Large intestine (tissue), 3 donors: ENCODE data around the gene ADAMTS17. TPM values are rescaled to one million over a fixed set of nuclear protein-coding genes. Genes with fewer than 3 reads are reported as not detected.
A peak's percentile ranks its signal among the peaks of the same experiment; 100 is the strongest.

Experiments
- DNase-seq, 2 donors: peaks; one replicate each; pipeline versions ENCODE4 v3.0.0 to v3.0.0-alpha.2; 2013
- H3K27ac ChIP-seq: one replicate; pipeline ENCODE4 v1.5.1; 2013; ENCODE audit warnings: low read length
- H3K27me3 ChIP-seq: 2 replicates; pipeline ENCODE4 v1.6.1; 2013; ENCODE audit warnings: low read length; ENCODE audit not compliant: control insufficient read depth, insufficient read depth
- H3K36me3 ChIP-seq: 2 replicates; pipeline ENCODE4 v1.6.1; 2013; ENCODE audit warnings: low read length; ENCODE audit not compliant: control insufficient read depth, insufficient read depth
- H3K4me1 ChIP-seq: one replicate; pipeline ENCODE4 v1.6.1; 2013; ENCODE audit warnings: low read length; ENCODE audit not compliant: control insufficient read depth, insufficient read depth
- H3K4me3 ChIP-seq: one replicate; pipeline ENCODE4 v1.5.1; 2013; ENCODE audit warnings: low read length
- H3K9me3 ChIP-seq: one replicate; pipeline ENCODE4 v1.6.1; 2013; ENCODE audit warnings: mild to moderate bottlenecking, low read depth, low read length, moderate library complexity; ENCODE audit not compliant: control insufficient read depth
- WGBS: methylation state at CpG from one replicate; pipeline ENCODE4 v1.1.5; 2013; ENCODE audit warnings: low lambda C conversion rate; ENCODE audit not compliant: insufficient coverage; 5-methylcytosine and 5-hydroxymethylcytosine counted together
- polyA plus RNA-seq: library from polyadenylated mRNA; unstranded; fragments of 120-200 nt; gene quantifications from one replicate; pipeline ENCODE4 v1.2.1, GENCODE V29; 2013

Gene ADAMTS17
- polyA plus RNA-seq, 1 donor, result 3.7 TPM

DNA sequence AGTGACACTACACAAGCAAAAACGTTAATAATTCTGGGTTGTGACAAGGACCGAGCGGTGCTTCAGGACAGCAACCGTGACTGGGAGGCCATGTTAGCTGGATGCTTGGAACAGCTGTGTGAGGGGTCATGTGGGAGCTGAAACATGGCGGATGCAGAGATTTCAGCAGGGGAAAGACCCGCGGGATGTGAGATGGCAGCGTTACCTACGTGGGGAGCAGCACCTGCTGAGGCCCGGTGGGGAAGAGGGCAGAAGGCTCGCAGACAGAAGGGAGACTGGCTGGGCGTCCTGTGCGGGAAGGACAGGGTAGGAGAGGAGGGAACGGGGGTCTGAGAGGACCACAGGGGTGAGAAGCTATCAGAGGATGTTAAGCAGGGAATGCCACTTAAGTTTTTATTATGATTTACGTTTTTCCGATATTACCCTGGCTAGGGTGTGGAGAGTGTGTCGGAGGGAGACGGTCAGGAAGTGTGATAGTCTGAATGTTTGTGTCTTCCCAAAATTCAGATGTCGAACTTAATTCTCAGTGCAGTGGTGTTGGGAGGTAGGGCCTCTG is 379.7 kb downstream of the ADAMTS17 start:
- 100% methylated on average over 4 of the region's 19 CpGs for WGBS
- no peak overlapping the region for H3K4me3 ChIP-seq
- no peaks in the 10 kb centered on the region for H3K36me3 ChIP-seq
- no peak for DNase-seq
- H3K27ac ChIP-seq, result no peak overlapping the region
- no peaks in the 10 kb centered on the region for H3K9me3 ChIP-seq
- peaks cover 2% of the 10 kb centered on the region for H3K27me3 ChIP-seq
- H3K4me1 ChIP-seq, result no peaks in the 10 kb centered on the region

DNA sequence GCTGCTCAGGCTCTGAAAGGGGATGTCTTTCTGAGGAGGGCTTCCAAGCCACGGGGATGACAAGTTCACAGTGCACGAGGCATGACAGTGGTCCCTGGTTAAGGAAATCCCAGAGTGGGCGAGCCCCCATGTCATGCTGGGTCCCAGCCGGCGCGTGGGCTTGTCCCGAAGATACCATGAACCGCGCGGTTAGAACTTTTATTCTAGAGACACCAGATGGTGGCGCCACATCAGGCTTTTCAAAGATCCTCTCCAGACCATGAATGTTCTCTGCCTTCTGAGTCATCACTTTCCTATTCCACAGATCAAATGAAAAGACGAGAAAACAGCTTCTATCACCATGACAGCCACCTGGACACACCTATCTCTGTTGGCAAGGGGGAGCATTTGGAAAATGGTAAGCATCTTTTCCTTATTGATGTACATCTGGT is 380.7 kb downstream of the ADAMTS17 start:
- WGBS, result no CpG with 5 or more reads among the region's 12 CpGs

DNA sequence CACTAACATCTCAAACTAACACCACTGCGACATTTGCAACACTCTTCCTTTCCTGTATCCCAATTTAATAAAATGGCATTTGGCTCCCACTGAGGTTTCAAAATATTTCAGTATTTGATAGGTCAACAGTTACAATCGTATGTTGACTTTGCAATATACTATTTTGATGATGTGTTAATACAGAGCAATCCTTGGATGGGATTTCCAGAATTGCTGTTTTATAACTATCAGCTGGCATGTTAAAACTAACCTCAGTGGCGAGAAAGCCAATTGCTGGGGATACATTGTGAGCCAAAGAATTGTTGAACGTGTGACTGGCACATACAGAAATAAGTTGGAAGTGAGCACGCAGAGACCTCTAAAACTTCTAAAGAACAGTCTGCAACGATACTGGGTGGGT is 382.4 kb downstream of the ADAMTS17 start:
- no peaks in the 10 kb centered on the region for H3K9me3 ChIP-seq
- no peaks in the 10 kb centered on the region for H3K36me3 ChIP-seq
- 95% methylated on average over 4 of the region's 6 CpGs for WGBS
- no peak overlapping the region for H3K4me3 ChIP-seq
- H3K4me1 ChIP-seq, result no peaks in the 10 kb centered on the region
- DNase-seq, result no peak
- H3K27ac ChIP-seq, result no peak overlapping the region
- H3K27me3 ChIP-seq, result peaks cover 2% of the 10 kb centered on the region

More for the DNA sequence above, 380.7 kb downstream of the ADAMTS17 start:
- Histone ChIP-seq H3K4me3 (no peak overlapping the region), H3K27me3 (peaks cover 2% of the 10 kb centered on the region), H3K36me3 (no peaks in the 10 kb centered on the region), H3K9me3 (no peaks in the 10 kb centered on the region), H3K4me1 (no peaks in the 10 kb centered on the region), H3K27ac (no peak overlapping the region)
- DNase-seq, result peak in 1 of 2 donors; percentile 28

DNA sequence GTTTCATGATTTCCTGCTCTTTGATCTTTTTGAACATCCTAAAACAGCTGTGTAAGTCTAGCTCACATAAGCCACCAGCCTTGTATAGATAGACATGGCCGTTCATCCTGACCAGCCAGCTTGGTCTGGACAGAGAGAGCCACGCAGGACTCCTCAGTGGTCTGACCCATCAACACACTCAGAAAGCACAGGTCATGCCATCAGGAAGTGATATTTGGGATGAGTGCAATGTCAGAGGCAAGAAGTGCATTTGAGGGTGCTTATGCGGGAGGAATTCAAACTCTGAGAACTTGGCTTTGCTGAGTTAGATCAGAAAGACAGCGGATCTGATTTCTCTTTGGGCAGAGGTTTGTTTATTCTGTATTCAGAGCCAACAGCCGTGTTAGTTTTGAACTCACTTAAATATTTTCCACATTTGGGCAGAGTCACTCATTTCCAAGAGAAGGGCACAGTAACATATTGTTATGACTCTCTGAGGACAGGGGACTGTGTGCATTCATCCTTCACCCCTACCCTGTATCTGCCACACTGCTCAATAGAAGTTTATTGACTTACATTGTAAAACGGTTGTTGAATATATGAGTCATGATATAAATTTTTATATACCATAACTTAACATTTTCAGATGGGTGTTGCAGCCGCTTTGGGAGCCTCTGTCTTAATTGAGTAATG is 383.2 kb downstream of the ADAMTS17 start:
- no peaks in the 10 kb centered on the region for H3K4me1 ChIP-seq
- no peak for DNase-seq
- WGBS, result no CpG with 5 or more reads among the region's 7 CpGs
- peaks cover 2% of the 10 kb centered on the region for H3K27me3 ChIP-seq
- H3K4me3 ChIP-seq, result no peak overlapping the region
- H3K36me3 ChIP-seq, result no peaks in the 10 kb centered on the region
- no peak overlapping the region for H3K27ac ChIP-seq
- H3K9me3 ChIP-seq, result no peaks in the 10 kb centered on the region

DNA sequence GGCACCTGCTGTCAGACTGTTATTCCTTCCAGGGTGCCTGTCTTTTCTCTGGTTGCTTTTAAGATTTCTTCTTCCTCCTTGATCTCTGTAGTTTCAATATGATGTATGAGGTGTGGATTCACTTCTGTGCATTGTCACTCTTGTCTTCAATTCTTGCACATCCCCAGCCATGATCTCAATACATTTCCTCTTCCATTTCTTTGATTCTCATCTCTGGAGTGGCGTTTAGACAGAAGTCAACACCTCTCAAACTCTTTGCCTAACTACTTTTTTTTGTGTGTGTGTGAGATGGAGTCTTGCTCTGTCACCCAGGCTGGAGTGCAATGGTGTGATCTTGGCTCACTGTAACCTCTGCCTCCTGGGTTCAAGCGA is 384.1 kb downstream of the ADAMTS17 start:
- no peak overlapping the region for H3K27ac ChIP-seq
- H3K4me3 ChIP-seq, result no peak overlapping the region
- no peaks in the 10 kb centered on the region for H3K9me3 ChIP-seq
- no peak for DNase-seq
- WGBS, result no CpG with 5 or more reads among the region's 2 CpGs
- no peaks in the 10 kb centered on the region for H3K36me3 ChIP-seq
- peaks cover 2% of the 10 kb centered on the region for H3K27me3 ChIP-seq
- H3K4me1 ChIP-seq, result no peaks in the 10 kb centered on the region

DNA sequence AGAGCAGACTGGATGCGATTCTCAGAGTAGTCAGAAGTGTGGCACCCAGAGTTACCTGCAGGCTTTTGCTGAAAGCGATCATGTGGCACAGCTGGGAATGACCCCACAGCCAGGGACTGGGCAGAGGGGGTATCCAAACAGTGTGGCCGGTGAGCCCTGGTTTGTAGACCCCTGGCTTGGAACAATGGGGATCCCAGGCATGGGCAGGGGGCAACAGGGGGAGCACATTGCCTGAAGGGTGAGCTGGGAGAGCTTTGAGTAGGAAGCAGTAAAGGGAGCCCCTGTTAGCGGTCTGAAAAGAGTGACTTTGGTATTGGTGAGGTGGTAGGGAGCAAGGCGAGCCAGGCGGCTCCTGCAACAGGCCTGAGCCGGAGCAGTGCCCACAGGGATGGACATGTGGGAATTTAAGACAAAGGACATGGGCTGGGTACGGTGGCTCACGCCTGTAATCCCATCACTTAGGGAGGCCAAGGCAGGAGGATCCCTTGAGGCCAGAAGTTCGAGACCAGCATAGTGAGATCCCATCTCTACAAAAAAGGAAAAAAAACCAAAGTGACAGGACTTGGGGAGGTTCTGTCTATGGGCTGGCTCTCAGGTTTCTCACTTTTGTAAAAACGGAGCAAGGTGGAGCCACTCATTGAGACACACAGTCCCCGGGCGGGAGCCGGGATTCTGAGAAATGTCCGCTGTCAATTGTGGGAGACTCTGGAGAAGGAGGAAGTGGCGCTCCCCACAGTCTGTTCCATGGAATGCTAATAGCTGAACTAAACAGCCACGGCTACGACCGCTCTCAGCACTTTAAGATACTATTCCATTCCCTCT is 384.7 kb downstream of the ADAMTS17 start:
- Histone ChIP-seq H3K27me3 (peaks cover 2% of the 10 kb centered on the region), H3K4me3 (no peak overlapping the region), H3K36me3 (no peaks in the 10 kb centered on the region), H3K9me3 (no peaks in the 10 kb centered on the region), H3K4me1 (no peaks in the 10 kb centered on the region), H3K27ac (no peak overlapping the region)
- no CpG with 5 or more reads among the region's 19 CpGs for WGBS
- no peak for DNase-seq

DNA sequence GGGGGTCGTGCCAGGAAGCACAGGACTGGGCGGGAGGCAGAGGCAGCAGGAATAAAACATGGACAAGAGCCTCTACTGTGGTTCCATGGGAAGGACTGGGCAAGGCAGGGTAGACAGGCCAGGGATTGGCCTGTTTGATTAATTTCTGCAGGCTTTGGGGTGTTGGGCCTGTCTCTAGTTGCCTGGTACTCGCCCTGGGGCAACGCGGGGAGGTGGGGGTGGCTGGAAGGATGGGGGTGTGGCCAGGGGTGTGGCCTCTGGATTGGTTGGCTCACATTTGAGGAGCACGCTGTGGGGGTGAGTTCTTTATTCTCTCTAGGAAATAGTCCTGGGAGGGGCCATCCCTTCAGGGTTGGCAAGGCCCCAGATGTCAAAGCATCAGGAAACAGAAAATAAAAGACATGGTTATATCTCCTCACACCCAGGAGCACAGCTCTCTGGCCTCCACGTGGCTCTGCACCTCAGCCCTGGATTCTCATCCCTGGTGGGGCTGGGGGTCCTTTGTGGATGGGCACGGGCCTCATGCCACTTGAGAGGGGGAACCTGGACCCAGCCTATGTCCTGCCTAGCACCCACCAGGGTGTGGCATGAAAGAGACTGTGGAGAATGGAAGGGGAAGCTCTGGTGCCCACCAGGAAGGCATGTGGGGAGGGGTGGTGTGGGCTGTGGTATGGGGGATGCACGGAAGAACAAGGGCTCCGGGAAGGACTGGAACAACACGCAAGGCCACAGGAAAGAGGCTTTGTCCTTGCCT is 385.6 kb downstream of the ADAMTS17 start:
- Histone ChIP-seq H3K4me1 (no peaks in the 10 kb centered on the region), H3K27ac (no peak overlapping the region), H3K27me3 (peaks cover 2% of the 10 kb centered on the region), H3K9me3 (no peaks in the 10 kb centered on the region), H3K36me3 (no peaks in the 10 kb centered on the region), H3K4me3 (no peak overlapping the region)
- DNase-seq, result no peak
- WGBS, result no CpG with 5 or more reads among the region's 11 CpGs

DNA sequence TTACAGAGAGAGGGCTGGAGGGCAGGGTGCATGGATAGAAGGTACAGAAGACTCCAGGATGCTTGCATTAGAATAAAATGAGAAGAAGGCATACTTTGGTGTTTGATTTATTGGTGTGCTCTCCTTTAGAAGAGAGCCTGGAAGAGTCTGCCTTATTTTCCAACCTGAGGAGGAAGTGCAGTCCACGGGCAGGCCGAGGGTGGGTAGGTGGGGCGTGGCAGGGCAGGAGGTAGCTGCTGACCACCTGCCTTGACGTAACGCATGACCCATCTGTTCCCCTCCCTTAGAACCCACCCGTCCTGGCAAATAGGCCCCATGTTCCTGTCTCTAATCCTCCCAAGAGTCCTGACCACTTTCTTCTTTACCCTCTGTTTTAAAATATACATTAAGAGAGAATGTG is 386.2 kb downstream of the ADAMTS17 start:
- no peaks in the 10 kb centered on the region for H3K36me3 ChIP-seq
- H3K27me3 ChIP-seq, result peaks cover 2% of the 10 kb centered on the region
- DNase-seq, result no peak
- H3K4me1 ChIP-seq, result no peaks in the 10 kb centered on the region
- no peak overlapping the region for H3K27ac ChIP-seq
- H3K9me3 ChIP-seq, result no peaks in the 10 kb centered on the region
- no CpG with 5 or more reads among the region's 6 CpGs for whole genome bisulfite sequencing
- no peak overlapping the region for H3K4me3 ChIP-seq

DNA sequence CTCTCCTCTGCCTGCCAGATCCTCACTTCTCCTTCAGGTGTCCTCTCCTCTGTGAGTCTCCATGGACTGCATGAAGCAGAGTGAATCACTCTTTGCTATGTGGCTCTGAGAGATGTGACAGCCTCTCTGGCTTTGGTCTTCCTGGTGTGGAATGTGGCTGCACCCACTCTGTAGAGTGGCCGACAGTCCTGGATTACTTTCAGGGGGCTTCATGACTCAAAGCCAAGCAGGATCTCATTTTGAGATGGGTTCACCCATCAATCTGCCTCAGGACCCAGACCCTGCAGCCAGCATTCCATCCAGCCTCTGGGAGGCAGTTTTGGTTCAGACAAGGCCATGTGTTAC is 386.6 kb downstream of the ADAMTS17 start:
- Histone ChIP-seq H3K36me3 (no peaks in the 10 kb centered on the region), H3K9me3 (no peaks in the 10 kb centered on the region), H3K4me3 (no peak overlapping the region), H3K27me3 (peaks cover 2% of the 10 kb centered on the region), H3K4me1 (no peaks in the 10 kb centered on the region), H3K27ac (no peak overlapping the region)
- no CpG with 5 or more reads among the region's 1 CpG for WGBS
- DNase-seq, result no peak
